HK-2 (cell line): Measurements from ENCODE around the gene ADAM8.
A peak's percentile ranks its signal among the peaks of the same experiment; 100 is the strongest.

Experiments used
- DNase-seq: peaks from one replicate; pipeline ENCODE4 v3.0.0-alpha.2; 2018; ENCODE audit not compliant: unreplicated experiment

Gene ADAM8

DNA sequence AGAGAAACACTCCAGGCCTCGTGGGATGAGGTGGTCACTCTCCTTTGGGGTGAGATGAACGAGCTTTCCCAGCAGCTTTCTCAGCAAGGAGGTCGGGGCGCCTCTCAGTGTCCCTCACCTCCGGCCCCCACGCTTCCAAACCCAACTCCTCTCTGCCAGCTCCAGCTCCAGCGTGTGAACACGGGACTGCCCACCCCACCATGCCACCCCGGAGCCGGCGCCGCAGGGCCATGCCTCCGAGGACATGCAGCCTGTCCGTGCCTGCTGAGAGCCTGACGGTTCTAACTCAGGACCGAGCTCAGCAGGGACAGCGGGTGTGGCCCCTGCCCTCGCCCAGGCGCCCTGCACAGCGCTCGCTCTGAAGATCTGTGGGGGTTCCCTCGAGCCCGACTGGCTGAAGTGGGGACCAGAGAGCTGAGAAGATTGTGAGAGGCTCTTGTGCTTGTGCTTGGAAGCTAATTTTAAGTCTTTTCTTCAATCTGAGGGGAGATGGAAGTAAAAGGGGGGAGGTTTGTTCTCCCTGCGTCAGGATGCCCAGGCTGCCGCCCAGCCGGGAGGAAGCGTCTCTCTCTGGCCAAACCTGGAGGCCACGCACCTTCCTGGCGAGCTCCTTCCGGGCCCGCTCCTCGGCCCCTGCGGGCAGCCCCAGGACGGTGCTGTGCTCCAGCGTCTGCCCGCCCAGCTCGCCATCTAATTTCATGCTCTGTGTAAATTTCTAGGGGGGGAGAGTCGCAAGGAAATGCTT, 5.1 kb upstream of the ADAM8 start:
- DNase-seq: no peak

DNA sequence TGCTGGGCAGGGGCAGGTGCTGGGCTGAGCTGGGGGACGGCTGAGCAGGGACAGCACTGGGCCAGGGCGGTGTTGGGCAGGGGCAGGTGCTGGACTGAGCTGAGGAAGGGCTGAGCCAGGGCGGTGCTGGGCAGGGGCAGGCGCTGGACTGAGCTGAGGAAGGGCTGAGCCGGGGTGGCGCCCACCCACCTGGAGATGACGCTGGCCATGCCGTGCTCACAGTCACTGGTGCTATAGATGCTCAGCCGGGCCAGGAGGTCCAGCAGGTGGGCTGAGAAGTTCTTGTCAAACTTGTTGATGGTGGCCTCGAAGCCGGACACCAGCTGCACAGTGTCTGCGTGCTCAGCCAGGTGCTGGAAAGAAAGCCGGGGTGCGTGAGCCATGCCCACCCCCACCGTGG, 4.4 kb upstream of the ADAM8 start:
- DNase-seq: no peak

DNA sequence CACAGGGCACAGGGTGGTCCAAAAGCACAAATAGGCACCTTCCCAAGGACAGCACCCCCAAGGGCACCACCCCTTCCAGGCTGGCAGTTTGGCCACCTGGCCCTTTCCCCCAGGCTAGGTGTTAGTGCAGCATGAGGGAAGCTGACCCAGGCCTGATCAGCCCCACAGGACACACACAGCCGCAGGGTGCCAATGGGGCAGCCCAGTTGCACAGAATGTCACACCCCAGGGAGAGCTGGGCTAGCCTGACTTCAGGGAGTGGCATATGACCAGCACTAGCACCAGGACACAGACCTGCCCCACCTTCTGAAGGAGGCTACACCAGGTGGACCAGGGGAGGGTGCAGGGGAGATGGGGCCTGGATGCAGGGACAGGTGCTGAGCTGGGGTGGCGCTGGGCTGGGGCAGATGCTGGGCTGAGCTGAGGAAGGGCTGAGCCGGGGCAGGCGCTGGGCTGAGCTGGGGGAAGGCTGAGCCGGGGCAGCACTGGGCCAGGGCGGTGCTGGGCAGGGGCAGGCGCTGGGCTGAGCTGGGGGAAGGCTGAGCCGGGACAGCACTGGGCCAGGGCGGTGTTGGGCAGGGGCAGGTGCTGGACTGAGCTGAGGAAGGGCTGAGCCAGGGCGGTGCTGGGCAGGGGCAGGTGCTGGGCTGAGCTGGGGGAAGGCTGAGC, 3.9 kb upstream of the ADAM8 start:
- no peak for DNase-seq

DNA sequence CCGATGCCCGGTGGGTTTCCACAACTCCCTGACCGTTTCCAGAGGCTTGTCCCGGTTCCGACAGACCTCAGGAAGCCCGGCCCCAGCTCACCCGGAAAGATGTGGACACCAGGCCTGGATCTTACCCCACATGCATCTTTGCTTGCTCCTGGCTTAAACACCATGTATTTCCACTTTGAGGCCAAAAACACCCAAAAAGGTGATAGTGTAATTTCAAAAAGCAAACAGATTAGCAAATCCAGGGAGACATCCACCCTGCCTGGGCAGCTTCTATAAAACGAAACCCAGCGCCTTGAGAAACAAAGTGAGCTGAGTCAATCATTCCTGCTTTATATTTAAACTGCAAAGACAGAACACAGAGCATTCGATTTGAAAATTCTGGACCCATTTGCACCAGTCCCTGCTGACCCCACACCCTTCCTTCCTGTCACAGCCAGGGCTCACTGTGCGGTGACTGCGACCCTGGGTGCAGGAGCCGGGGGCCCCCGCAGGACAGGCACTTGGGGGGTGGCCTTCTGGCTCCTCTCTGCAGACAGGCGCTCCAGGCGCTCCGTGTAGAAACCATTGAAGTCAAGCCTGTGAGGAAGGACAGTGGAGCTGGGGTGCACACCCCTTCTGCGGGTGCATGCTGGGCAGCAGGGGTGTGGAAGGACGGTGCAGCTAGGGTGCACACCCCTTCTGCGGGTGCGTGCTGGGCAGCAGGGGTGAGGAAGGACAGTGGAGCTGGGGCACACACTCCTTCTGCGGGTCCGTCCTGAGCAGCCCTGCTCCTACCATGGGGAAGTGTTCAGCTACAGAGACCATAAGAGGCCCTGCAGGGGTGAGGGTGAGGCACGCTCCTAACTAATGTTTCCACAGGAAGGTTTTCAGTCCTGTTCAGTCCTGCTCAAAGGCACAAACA, 2.9 kb upstream of the ADAM8 start:
- DNase-seq: no peak

DNA sequence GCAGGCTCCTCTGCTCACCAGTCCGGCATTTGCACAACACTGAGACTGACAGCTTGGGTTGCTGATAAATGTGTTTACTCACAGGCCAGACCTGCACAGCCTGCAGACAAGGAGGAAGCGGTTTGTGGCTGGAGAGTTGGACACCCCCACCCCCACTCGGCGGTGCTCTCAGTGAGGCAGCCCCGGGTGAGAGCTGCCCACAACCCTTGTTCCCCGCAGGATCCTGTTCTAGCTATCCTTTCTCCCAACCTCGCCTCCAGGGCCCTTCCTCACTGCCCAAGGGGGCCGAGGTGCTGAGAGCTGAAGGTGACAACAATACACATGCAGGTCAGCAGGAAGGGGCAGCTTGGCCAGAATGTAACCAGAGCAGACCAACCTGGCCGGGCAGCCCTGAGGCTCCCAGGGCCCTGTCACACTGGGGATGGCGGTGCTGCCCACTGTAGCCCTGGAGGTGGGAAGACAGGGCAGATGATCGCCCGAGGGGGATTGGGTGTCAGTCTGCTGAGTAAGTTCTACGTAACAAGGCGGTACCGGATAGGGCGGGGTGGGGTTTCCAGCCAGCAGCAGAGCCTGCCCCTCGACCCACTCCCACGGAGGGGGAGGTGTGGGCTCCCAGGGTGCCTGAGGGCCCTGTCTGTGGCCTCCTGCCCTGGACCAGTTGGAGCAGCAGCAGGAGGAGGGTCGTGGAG, 2.1 kb upstream of the ADAM8 start:
- DNase-seq: peak; percentile 87

DNA sequence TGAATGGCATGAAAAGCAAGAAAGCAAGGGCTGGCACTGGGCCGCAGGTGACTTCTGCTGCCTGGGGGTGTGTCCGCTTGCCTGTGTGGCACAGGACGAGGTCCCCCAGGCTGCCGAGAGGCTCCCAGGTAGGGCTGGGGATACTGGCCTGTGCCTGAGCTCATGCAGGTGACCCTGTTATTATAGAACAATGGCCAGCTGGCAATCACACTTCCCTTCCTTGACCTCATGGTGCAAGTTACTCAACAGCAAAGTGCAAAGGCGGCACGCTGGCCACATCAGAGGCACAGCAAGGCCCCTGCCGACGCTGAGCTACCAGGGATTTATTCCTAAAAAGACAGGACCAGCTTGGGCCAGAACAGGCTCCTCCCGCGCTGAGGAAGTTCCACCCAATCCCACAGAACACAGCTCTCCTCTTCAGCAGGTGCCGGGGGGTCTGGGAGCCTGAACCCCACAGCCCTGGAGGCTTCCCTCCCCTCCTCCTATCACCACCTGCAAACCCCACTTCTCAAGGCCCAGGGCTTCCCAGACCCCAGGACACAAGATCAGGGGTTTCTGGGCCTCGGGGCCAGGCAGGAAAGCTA, 1.4 kb upstream of the ADAM8 start:
- DNase-seq: no peak

DNA sequence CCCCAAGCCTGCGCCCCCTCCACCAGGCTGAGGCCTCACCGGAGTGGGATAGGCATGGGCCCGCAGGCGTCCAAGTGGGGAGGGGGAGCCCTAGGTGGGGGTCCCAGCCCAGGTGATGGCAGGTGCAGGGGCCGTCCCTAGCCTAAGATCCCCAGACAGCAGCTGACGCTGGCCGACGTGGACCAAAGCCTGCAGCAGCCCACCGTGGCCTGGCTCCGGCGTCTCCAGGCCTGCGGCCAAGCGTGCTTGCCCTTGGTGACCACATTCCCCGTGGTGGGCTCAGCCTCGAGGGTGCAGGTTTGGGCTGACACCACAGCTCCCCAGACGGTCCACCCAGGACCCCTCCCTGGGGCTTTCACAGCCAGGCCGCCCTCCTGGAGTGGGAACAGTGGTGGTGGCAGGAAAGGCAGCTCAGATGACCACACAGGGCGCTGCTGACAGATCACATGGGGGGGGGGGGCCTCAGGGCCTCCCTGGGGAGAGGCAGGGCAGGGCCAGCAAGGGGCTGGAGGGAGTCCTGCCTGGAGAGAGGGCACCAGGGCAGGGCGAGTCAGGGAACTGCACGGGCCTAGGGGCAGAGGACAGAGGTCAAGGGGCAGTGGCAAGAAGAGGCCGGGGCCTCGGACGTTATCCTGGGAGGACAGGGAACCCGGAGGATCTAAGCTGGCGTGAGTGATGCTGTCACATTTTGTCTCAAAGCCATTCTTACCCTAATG, 767 bp upstream of the ADAM8 start:
- no peak for DNase-seq

DNA sequence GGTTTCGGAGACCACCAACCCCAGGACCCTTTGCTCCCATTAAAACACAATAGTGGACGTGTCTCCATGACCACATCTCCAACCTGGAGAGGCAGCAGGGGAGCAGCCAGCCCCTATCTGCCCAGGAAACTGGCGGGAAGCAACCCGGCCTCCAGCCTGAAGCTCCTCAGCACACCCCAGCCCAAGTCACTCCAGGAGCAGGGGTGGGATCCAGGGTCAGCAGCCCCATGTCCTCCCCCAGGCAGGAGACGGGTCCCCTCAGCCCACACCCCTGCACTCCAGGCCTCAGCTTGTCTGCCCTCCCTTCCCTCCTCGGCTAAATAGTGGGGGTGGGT, 601 bp downstream of the ADAM8 start:
- DNase-seq: no peak

DNA sequence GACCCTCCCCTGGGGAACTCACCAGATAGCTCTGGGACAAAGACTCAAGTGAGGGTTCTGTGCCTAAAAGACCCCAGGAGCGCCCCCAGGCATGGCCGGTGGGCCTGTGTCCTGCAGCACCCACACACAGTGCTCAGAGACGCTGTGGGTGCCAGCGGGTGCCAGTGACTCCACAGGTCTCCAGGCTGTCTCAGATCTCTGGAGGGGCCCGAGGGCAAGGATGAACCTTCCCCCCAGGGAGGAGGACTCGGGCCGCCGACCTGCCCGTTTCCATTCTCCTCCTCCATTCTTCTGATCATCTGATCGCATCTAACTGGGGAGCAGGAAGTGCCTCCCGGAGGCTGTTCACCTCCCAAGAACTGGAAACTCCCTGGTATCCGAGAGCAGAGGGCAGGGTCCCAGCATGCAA, 980 bp downstream of the ADAM8 start:
- DNase-seq: no peak

DNA sequence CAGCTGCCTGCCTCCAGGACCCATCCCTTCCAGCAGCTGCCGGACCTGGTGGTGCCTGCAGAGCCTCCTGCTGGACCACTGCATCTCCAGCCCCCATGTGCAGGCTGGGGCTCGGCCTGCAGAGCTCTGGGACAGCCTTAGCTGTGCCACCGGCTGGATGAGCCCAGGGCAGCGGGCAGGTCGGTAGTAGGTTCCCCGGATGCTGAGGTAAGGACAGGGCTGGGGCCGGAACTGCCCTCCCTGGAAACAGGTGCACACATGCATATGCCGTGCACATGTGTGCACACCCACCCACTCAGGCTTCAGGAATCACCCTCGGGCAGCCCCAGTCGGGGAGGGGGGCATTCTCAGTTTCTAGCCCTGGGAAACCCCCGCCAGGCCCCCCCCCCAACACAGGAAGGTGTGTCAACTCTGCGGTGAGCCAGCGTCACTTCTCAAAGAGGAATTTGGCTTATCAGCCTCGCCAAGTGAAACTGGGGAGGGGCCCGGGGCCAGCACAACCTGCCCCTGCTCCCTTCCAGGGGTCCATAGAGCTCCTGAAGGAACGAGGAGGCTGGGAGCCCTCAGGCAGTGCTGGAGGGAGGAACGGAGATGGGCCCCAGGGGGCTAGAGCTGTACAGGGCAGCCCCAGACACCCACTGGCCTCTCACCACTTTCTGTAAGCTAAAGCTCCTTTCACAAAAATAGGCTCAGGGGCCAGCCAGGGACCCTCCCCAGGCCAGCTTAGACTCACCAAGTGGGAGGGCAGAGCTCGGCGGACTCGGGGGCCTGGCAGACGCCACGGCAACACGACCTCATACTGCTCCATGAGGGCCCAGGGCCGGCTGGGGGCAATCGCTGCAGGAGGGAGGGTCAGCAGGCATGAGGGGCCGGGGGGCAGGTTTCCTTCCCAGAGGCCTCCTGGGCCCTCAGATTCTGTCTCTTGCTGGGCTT, 1.7 kb downstream of the ADAM8 start:
- DNase-seq: no peak

DNA sequence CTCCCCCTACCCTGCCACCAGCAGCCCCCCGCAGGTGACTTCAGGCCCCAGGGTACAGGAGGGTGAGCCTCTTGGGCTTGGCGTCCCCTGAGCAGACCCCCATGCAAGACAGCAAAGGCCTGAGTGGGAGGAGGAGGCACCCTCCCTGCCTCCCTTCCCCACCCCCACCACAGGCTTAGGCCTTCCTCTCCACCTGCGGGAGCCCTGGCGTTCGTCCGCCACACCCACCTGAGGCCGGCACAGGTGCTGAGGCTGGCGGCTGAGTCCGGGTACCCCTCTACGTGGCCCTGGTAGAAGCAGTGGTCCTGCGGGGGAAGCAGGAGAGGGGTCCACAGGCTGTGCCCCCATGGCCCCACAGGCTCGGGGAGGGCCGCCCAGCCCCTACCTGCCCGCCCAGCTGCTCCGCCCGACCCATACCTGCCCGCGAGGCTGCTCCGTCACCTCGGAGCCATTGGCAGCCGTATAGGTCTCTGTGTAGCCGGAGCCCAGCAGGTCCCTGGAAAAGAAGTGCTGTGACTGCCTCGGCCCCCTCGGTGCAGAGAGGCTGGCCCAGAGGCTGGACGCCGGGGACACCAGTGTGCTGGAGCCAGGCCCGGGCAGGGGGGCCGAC, 3.0 kb downstream of the ADAM8 start:
- DNase-seq: no peak

DNA sequence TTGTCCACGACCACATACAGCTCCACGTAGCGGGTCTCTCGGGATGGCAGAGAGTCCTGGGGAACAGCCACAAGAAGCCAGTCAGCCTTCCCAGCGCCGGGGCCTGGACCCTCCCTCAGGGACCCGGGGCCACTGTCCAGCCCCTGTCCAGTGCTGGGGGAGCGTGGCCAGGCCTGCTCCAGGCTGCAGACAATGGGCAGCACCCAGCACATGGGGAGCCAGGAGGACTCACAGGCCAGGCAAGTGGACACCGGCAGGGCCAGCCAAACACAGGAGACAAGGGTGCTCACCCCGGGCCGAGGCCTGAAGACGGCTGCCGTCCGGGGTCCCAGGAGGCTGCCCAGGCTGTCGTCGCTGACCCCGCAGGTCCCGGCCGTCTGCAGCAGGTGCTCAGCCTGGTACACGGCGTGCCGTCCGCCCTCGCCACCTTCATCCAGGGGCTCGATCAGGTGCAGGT, 3.7 kb downstream of the ADAM8 start:
- no peak for DNase-seq

DNA sequence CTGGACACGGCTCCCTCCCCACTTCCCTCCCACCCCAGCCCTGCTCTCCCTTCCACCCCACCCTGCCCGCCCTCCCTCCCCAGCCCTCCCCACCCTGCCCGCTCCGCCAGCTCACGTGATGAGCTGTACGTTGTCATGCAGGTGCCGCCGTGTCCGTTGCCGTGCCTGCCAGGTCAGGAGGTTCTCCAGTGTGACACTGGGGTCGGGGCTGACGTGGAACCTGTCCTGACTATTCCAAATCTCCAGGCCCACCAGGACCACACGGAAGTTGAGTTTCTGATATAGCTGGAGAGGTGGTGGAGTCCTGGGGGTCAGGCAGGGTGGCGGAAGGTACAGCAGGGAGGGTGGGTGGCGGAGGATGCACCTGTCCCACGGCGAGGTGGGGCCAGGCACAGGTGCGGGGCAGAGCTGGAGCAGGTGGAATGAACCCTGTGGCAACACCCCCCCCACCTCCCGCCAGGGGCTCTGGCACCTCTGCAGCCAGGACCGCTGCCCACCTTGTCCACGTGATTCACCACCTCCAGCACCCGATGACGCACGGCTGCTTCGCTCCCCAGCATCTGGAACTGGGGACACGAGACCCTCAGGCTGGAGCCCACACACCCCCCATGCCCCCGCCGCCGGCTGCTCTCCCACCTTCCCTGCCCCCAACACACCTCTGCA, 4.2 kb downstream of the ADAM8 start:
- DNase-seq: no peak

DNA sequence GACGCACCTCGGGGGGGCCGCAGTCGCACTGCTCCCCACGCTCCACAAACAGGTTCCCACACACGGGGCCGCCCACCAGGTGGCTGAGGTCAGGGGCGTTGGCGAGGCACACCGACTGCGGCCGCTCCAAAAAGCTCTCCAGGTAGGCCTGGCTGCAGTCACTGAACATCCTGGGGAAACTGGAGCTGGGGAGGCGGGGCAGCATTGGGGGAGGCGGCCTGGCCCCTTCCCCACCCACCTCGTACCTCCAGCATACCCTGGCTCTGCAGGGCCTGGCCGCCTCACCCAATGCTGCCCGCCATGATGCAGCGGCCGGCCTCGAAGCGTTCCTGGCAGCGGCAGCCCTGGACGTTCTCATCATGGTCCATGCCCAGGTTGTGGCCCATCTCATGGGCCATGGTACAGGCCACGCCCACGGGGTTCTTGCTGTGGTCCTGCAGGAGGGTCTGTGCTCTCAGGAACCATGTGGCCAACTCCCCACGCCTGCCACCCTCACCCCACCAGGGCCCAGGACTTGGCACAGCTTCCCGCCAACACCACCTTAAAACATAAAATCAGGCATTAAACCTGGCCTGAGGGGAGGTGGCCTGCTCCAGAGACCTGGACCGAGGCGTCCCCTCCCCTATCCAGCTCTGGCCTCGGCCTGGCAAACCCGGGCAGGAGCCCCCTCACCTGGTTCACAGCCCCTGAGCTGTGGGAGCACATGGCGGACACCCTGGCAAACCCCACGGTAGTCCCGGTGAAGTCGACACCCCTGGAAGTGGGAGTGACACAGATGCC, 5.0 kb downstream of the ADAM8 start:
- no peak for DNase-seq

DNA sequence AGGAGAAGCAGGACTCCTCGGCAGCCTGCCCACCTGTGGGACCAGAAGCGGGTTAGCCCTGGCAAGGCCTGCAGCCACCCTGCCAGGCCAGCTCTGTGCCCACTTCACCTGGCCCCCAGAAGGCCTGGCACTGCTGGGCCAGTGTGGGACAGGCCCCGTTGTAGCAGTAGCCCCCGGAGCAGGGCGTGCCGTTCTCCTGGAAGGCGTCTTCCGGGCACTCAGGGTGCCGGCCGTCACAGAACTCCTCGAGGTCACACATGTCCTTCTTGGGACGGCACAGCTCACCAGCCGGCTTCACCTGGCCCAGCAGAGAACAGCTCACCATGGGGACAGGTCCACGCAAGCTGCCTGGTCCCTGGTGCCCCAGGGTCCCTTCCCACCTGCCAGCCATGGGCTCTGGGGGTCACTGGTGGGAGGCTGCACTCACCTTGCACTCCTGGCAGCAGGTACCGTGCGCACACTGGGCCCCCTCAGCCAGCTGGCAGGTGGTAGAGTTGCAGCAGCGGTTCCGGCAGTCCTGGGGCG, 5.8 kb downstream of the ADAM8 start:
- no peak for DNase-seq

DNA sequence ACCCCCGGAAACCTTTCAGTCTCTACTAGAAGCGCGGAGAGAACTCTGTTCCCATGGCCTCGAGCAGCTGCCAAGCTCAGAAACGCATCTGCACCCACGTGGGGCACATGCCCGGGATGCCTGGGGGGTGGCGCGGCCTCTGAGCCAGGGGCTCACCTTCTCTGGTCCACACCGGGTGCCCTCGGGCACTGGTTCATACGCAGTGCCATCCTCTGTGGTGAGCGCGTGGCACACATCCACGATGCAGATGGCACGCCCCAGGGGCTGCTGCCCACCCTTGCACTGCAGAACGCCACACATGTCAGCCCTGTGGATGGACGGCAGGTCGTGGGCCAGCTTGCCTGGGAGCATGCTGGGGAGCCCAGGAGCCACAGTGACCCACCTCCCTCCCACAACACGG, 6.5 kb downstream of the ADAM8 start:
- DNase-seq: no peak

DNA sequence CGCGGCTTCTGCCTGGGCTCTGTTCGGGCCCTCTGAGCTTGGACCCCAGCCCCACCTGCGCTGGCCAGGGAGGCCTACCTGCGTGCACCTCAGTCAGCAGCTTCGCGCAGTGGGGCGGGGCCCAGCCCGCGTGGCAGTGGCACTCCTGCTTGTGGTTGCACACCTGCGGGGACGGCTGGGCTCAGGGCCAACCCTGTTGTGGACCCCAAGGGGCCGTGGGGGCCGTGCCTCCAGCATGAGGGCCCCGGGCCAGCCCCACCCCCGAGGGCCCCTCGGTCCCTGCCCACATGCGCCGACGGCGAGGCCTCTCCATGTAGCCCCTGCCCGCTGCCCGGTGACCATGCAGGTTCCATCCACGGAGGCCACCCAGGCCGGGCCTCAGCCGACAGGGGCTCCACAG, 7.3 kb downstream of the ADAM8 start:
- DNase-seq: no peak

DNA sequence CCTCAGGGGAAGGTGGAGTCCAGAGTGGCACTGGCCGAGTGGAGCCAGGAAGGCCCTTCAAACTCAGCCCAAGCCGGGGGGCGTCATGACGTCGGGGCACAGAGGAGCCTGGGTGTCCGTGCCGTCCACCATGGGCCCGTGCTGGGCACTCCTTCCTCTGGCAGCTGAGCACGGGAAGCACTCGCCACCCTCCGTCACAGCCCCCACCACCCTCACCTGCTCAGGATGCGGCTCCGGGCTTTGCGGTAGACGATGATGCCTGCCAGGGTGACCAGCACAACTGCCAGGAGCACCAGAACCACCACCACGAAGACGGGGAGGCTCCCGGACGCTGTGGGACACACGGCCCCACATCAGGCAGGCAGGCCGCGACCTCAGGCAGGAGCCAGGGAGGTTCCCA, 8.1 kb downstream of the ADAM8 start:
- no peak for DNase-seq
